GM11168 (cell line): ENCODE data around the gene SH3RF3.

Experiments used
- in situ Hi-C: fragments of 300-500 bp; cut with MboI; formaldehyde crosslinking; loops from one replicate; pipeline ENCODE4 v1.12.0; 2022; ENCODE audit warnings: low sequenced_read_pairs; ENCODE audit not compliant: unreplicated experiment

The SH3RF3 gene

GRCh38 chr2:109128616-109129355, at the start of gene SH3RF3:
Gene SH3RF3, plus strand, starts transcription at chr2:109129205.
- in situ Hi-C loops: loop anchor here (25.0 kb wide), 1 partner anchor 384 kb away; no protein-coding TSS in a partner anchor

- in situ Hi-C loops: no loop called here
These were observed 49.4 kb upstream of the SH3RF3 start for GRCh38 chr2:109079590-109079989.

GRCh38 chr2:109080109-109080508, 48.9 kb upstream of the SH3RF3 start:
- in situ Hi-C loops: no loop called here

- in situ Hi-C loops: no loop called here
These were observed 48.2 kb upstream of the SH3RF3 start for GRCh38 chr2:109080757-109081156.

- in situ Hi-C loops: no loop called here
These were observed 47.6 kb upstream of the SH3RF3 start for GRCh38 chr2:109081374-109081773.

- in situ Hi-C loops: no loop called here
These were observed 45.2 kb upstream of the SH3RF3 start for GRCh38 chr2:109083771-109084170.

GRCh38 chr2:109084341-109084740, 44.7 kb upstream of the SH3RF3 start:
- in situ Hi-C loops: no loop called here

GRCh38 chr2:109085912-109086742, 42.9 kb upstream of the SH3RF3 start:
- in situ Hi-C loops: no loop called here

- in situ Hi-C loops: no loop called here
These were observed 42.3 kb upstream of the SH3RF3 start for GRCh38 chr2:109086743-109087020.

GRCh38 chr2:109087055-109087663, 41.8 kb upstream of the SH3RF3 start:
- in situ Hi-C loops: no loop called here

GRCh38 chr2:109089602-109090300, 39.3 kb upstream of the SH3RF3 start:
- in situ Hi-C loops: no loop called here

GRCh38 chr2:109091526-109091925, 37.5 kb upstream of the SH3RF3 start:
- in situ Hi-C loops: no loop called here

- in situ Hi-C loops: no loop called here
These were observed 34.9 kb upstream of the SH3RF3 start for GRCh38 chr2:109094144-109094543.

- in situ Hi-C loops: no loop called here
These were observed 30.6 kb upstream of the SH3RF3 start for GRCh38 chr2:109098251-109098920.

GRCh38 chr2:109098921-109099273, 30.1 kb upstream of the SH3RF3 start:
- in situ Hi-C loops: no loop called here

- in situ Hi-C loops: no loop called here
These were observed 26.3 kb upstream of the SH3RF3 start for GRCh38 chr2:109102588-109103233.

GRCh38 chr2:109105113-109105512, 23.9 kb upstream of the SH3RF3 start:
- in situ Hi-C loops: no loop called here

- in situ Hi-C loops: no loop called here
These were observed 20.3 kb upstream of the SH3RF3 start for GRCh38 chr2:109108740-109109139.

- in situ Hi-C loops: no loop called here
These were observed 19.7 kb upstream of the SH3RF3 start for GRCh38 chr2:109109342-109109741.

- in situ Hi-C loops: no loop called here
These were observed 18.8 kb upstream of the SH3RF3 start for GRCh38 chr2:109110170-109110569.
